CD4-positive, alpha-beta T cell treated with Interleukin-12 subunit alpha and Interleukin-12 subunit beta, for 1 hour (primary cell): ENCODE measurements around the gene SERPINB2.
A peak's percentile ranks its signal among the peaks of the same experiment; 100 is the strongest.

Experiments
- DNase-seq: peaks from one replicate; pipeline ENCODE4 v3.0.0-alpha.2; 2020

Gene SERPINB2

GRCh38 chr18:63887424-63887823 is at the start of gene SERPINB2:
TSS of gene SERPINB2 (plus strand) at chr18:63887705. CDS start at chr18:63891445, 3,740 bp downstream.
- DNase-seq, result no peak

GRCh38 chr18:63843008-63843407 is 44.5 kb upstream of the SERPINB2 start:
- no peak for DNase-seq

- peak; percentile 7 for DNase-seq
Measured at GRCh38 chr18:63844254-63844653, 43.3 kb upstream of the SERPINB2 start.

GRCh38 chr18:63848159-63848558 is 39.3 kb upstream of the SERPINB2 start:
- DNase-seq, result peak; percentile 3

GRCh38 chr18:63850020-63850419 is 37.5 kb upstream of the SERPINB2 start:
- DNase-seq, result no peak

GRCh38 chr18:63850636-63851035 is 36.9 kb upstream of the SERPINB2 start:
- DNase-seq, result no peak

- DNase-seq, result no peak
Measured at GRCh38 chr18:63858456-63858855, 29.0 kb upstream of the SERPINB2 start.

- no peak for DNase-seq
Measured at GRCh38 chr18:63859781-63860475, 27.6 kb upstream of the SERPINB2 start.

GRCh38 chr18:63860531-63860930 is 27.0 kb upstream of the SERPINB2 start:
- DNase-seq, result no peak

GRCh38 chr18:63867368-63868125 is 20.0 kb upstream of the SERPINB2 start:
- no peak for DNase-seq

GRCh38 chr18:63868546-63868945 is 19.0 kb upstream of the SERPINB2 start:
- DNase-seq, result no peak

GRCh38 chr18:63869374-63869773 is 18.1 kb upstream of the SERPINB2 start:
- DNase-seq, result no peak

GRCh38 chr18:63869851-63870250 is 17.7 kb upstream of the SERPINB2 start:
- DNase-seq, result no peak

- no peak for DNase-seq
Measured at GRCh38 chr18:63871836-63872235, 15.7 kb upstream of the SERPINB2 start.

- DNase-seq, result no peak
Measured at GRCh38 chr18:63872586-63872985, 14.9 kb upstream of the SERPINB2 start.

- no peak for DNase-seq
Measured at GRCh38 chr18:63878343-63878742, 9.2 kb upstream of the SERPINB2 start.

GRCh38 chr18:63878925-63879324 is 8.6 kb upstream of the SERPINB2 start:
- DNase-seq, result no peak

- no peak for DNase-seq
Measured at GRCh38 chr18:63879709-63880108, 7.8 kb upstream of the SERPINB2 start.

GRCh38 chr18:63881851-63882250 is 5.7 kb upstream of the SERPINB2 start:
- no peak for DNase-seq

- DNase-seq, result no peak
Measured at GRCh38 chr18:63882333-63883141, 5.0 kb upstream of the SERPINB2 start.

GRCh38 chr18:63883617-63884016 is 3.9 kb upstream of the SERPINB2 start:
- no peak for DNase-seq

GRCh38 chr18:63888470-63889190 is 1.1 kb downstream of the SERPINB2 start:
- no peak for DNase-seq

- DNase-seq, result no peak
Measured at GRCh38 chr18:63889626-63890025, 2.1 kb downstream of the SERPINB2 start.
